GM23338 (cell line): ENCODE data around the gene CIROP. TPM values are rescaled to one million over a fixed set of nuclear protein-coding genes. Genes with fewer than 3 reads are reported as not detected.

ENCODE experiments used
- CREB1 ChIP-seq: fragments of 250-450 bp; sonication (Bioruptor Pico); IDR thresholded peaks from 2 replicates; pipeline ENCODE4 v1.5.0; 2020; ENCODE audit warnings: low read depth, mild to moderate bottlenecking, moderate library complexity
- CTCF ChIP-seq, 2 experiments: fragments of 200-600 bp in 1 of 2; sonication (generic) in 1 of 2; conservative IDR thresholded peaks; 2 replicates each; pipeline versions ENCODE4 v1.5.1 to v1.6.1; 2016 to 2017; ENCODE audit warnings: antibody characterized with exemption in 2 of 2, low read depth in 2 of 2, mild to moderate bottlenecking in 2 of 2, moderate library complexity in 1 of 2
- ETS1 ChIP-seq: IDR thresholded peaks from 2 replicates; pipeline ENCODE4 v1.6.1; 2016; ENCODE audit warnings: antibody characterized with exemption
- EZH2 ChIP-seq: fragments of 200-600 bp; sonication (generic); IDR thresholded peaks from one replicate; pipeline ENCODE4 v1.8.0; 2017; ENCODE audit warnings: antibody characterized with exemption, mild to moderate bottlenecking, low read depth; ENCODE audit not compliant: unreplicated experiment
- NANOG ChIP-seq: IDR thresholded peaks from 2 replicates; pipeline ENCODE4 v1.6.1; 2016; ENCODE audit warnings: antibody characterized with exemption, borderline replicate concordance
- POLR2AphosphoS5 ChIP-seq: IDR thresholded peaks from 2 replicates; pipeline ENCODE4 v1.6.1; 2016; ENCODE audit warnings: antibody characterized with exemption, low read depth
- ZNF114 ChIP-seq: fragments of 250-450 bp; sonication (Bioruptor Pico); IDR thresholded peaks from 2 replicates; pipeline ENCODE4 v1.5.0; 2020; ENCODE audit warnings: mild to moderate bottlenecking, moderate library complexity
- ZNF331 ChIP-seq: fragments of 250-450 bp; sonication (Bioruptor Pico); IDR thresholded peaks from 2 replicates; pipeline ENCODE4 v1.5.0; 2020; ENCODE audit warnings: low read depth, mild to moderate bottlenecking, moderate library complexity
- ZNF462 ChIP-seq: fragments of 250-450 bp; sonication (Bioruptor Pico); IDR thresholded peaks from 2 replicates; pipeline ENCODE4 v1.5.0; 2020; ENCODE audit warnings: mild to moderate bottlenecking, moderate library complexity
- polyA plus RNA-seq: library from polyadenylated mRNA; unstranded; fragments of >200 nt; fragmentation: Nextera tagmentation; extraction: Ambion mirVana; gene quantifications from 2 replicates; pipeline ENCODE4 v1.2.1, GENCODE V29; 2016
- total RNA-seq: library from RNA; depleted of rRNA; stranded (reverse); fragments of >200 nt; shearing (Covaris generic); gene quantifications from 2 replicates; pipeline ENCODE4 v1.2.3, GENCODE V29; 2014

The CIROP gene
- total and polyA plus RNA-seq, 2 experiments from 2014 or later: not detected

GRCh38 chr14:23131482-23131881 lies 26.7 kb upstream of the CIROP start (continued):
- TF ChIP-seq ZNF462 (CRISPR knock-in tag) (no peak), ZNF114 (no peak), EZH2 (no peak), NANOG (no peak), ZNF331 (CRISPR knock-in tag) (no peak), CTCF (conservative IDR thresholded peaks at IDR 0.05; ENCODE audit: low read depth in 2 of 2) (no peak), CREB1 (CRISPR knock-in tag) (no peak), ETS1 (no peak), POLR2AphosphoS5 (no peak)
